CD8-positive, alpha-beta memory T cell (primary cell): ENCODE measurements around the gene PPEF1. TPM values are rescaled to one million over a fixed set of nuclear protein-coding genes. Genes with fewer than 3 reads are reported as not detected.

Experiments
- CTCF ChIA-PET: fragments of 350-600 bp; sonication (Branson Sonifier 250); formaldehyde crosslinking; loops from one replicate; lab custom pipeline; 2021; ENCODE audit warnings: antibody characterized with exemption; lab: Charles Lee
- POLR2A ChIA-PET: fragments of 350-600 bp; sonication (Branson Sonifier 250); formaldehyde crosslinking; loops from one replicate; lab custom pipeline; 2021; ENCODE audit warnings: antibody characterized with exemption; lab: Charles Lee
- DNase-seq, 5 donors: peaks; one replicate each; pipeline versions ENCODE4 v3.0.0 to v3.0.0-alpha.2; 2020 to 2022; ENCODE audit warnings: mixed read lengths in 1 of 5
- H3K27ac ChIP-seq: one replicate; pipeline ENCODE4 v1.7.0; 2013; ENCODE audit warnings: low read depth, mild to moderate bottlenecking, low read length, moderate library complexity
- H3K27me3 ChIP-seq: 2 replicates; pipeline ENCODE4 v1.7.0; 2013; ENCODE audit warnings: low read length, mild to moderate bottlenecking; ENCODE audit not compliant: insufficient read depth, poor library complexity, severe bottlenecking
- H3K36me3 ChIP-seq: 2 replicates; pipeline ENCODE4 v1.7.0; 2013; ENCODE audit warnings: mild to moderate bottlenecking, low read length, moderate library complexity; ENCODE audit not compliant: insufficient read depth
- H3K4me1 ChIP-seq: 2 replicates; pipeline ENCODE4 v1.7.0; 2013; ENCODE audit warnings: mild to moderate bottlenecking, low read length, moderate library complexity; ENCODE audit not compliant: insufficient read depth
- H3K4me3 ChIP-seq: 2 replicates; pipeline ENCODE4 v1.7.0; 2013; ENCODE audit warnings: mild to moderate bottlenecking, low read length
- H3K9me3 ChIP-seq: 2 replicates; pipeline ENCODE4 v1.7.0; 2013; ENCODE audit warnings: mild to moderate bottlenecking, low read length
- H3K27ac Mint-ChIP-seq, 8 donors: one replicate each; pipeline ENCODE4 v1.8.0; 2020 to 2021; ENCODE audit warnings: mixed read lengths in 8 of 8, mild to moderate bottlenecking in 6 of 8, inconsistent platforms in 3 of 8, moderate library complexity in 3 of 8
- H3K27me3 Mint-ChIP-seq, 2 donors: one replicate each; pipeline ENCODE4 v1.8.0; 2020 to 2021; ENCODE audit warnings: mixed read lengths in 2 of 2, mild to moderate bottlenecking in 1 of 2, moderate library complexity in 1 of 2
- H3K36me3 Mint-ChIP-seq, 3 donors: one replicate each; pipeline ENCODE4 v1.8.0; 2020 to 2021; ENCODE audit warnings: mixed read lengths in 3 of 3, inconsistent platforms in 1 of 3, mild to moderate bottlenecking in 1 of 3
- H3K4me1 Mint-ChIP-seq, 3 donors: one replicate each; pipeline ENCODE4 v1.8.0; 2020 to 2021; ENCODE audit warnings: mixed read lengths in 3 of 3, inconsistent platforms in 1 of 3, mild to moderate bottlenecking in 1 of 3
- H3K4me3 Mint-ChIP-seq, 7 donors: one replicate each; pipeline ENCODE4 v1.8.0; 2020 to 2021; ENCODE audit warnings: mixed read lengths in 7 of 7, mild to moderate bottlenecking in 6 of 7, moderate library complexity in 4 of 7, inconsistent platforms in 2 of 7
- H3K9me3 Mint-ChIP-seq, 5 donors: one replicate each; pipeline ENCODE4 v1.8.0; 2020 to 2022; ENCODE audit warnings: mixed read lengths in 5 of 5, mild to moderate bottlenecking in 3 of 5, moderate library complexity in 2 of 5, inconsistent platforms in 1 of 5
- polyA plus RNA-seq: library from polyadenylated mRNA; unstranded; fragments of 300-500 nt; fragmentation: Illumina TruSeq; gene quantifications from one replicate; pipeline ENCODE4 v1.2.3, GENCODE V29; 2021
- total RNA-seq, 2 experiments: library from RNA; stranded (reverse); gene quantifications; one replicate each; pipeline ENCODE4 v1.2.3, GENCODE V29; 2021

The PPEF1 gene
- total and polyA plus RNA-seq, 3 experiments from 2014 or later, result not detected

- peaks cover 7 to 12% (median 8%) of the 10 kb centered on the region in 3 donors for H3K4me1 Mint-ChIP-seq
- peaks cover 0 to 6% (median 0%) of the 10 kb centered on the region in 5 donors for H3K9me3 Mint-ChIP-seq
- peak overlapping the region; percentile 59 for H3K27ac ChIP-seq
- peak overlapping the region; percentile 80 to 93 (median 83) for H3K4me3 Mint-ChIP-seq
- peak overlapping the region; percentile 56 to 96 (median 83) for H3K27ac Mint-ChIP-seq
- no peaks in the 10 kb centered on the region for H3K4me1 ChIP-seq
- H3K27me3 ChIP-seq, result no peaks in the 10 kb centered on the region
- CTCF ChIA-PET, result no interaction called here
- peaks cover 0 to 2% (median 0%) of the 10 kb centered on the region in 3 donors for H3K36me3 Mint-ChIP-seq
- H3K4me3 ChIP-seq, result peak overlapping the region; percentile 60
- peaks cover 0 to 11% of the 10 kb centered on the region in 2 donors for H3K27me3 Mint-ChIP-seq
- H3K9me3 ChIP-seq, result no peaks in the 10 kb centered on the region
- DNase-seq, result peak; percentile 66 to 85 (median 84)
- POLR2A ChIA-PET, result no interaction called here
- H3K36me3 ChIP-seq, result no peaks in the 10 kb centered on the region
These were observed 32.4 kb upstream of the PPEF1 start for GRCh38 chrX:18674788-18675735.

GRCh38 chrX:18676050-18676449, 31.4 kb upstream of the PPEF1 start:
- H3K27ac ChIP-seq, result no peak overlapping the region
- peaks cover 7 to 12% (median 8%) of the 10 kb centered on the region in 3 donors for H3K4me1 Mint-ChIP-seq
- ChIA-PET POLR2A (no interaction called here), CTCF (no interaction called here)
- peak overlapping the region in 5 of 8 donors; percentile 4 to 96 (median 61) for H3K27ac Mint-ChIP-seq
- peaks cover 0 to 2% (median 0%) of the 10 kb centered on the region in 3 donors for H3K36me3 Mint-ChIP-seq
- no peak overlapping the region for H3K4me3 ChIP-seq
- peaks cover 0 to 6% (median 0%) of the 10 kb centered on the region in 5 donors for H3K9me3 Mint-ChIP-seq
- no peaks in the 10 kb centered on the region for H3K4me1 ChIP-seq
- H3K9me3 ChIP-seq, result no peaks in the 10 kb centered on the region
- H3K4me3 Mint-ChIP-seq, result peak overlapping the region in 6 of 7 donors; percentile 39 to 83 (median 64)
- H3K36me3 ChIP-seq, result no peaks in the 10 kb centered on the region
- H3K27me3 ChIP-seq, result no peaks in the 10 kb centered on the region
- H3K27me3 Mint-ChIP-seq, result peaks cover 0 to 11% of the 10 kb centered on the region in 2 donors
- DNase-seq, result no peak

GRCh38 chrX:18676470-18676869, 31.0 kb upstream of the PPEF1 start:
- Mint-ChIP-seq H3K9me3 (peaks cover 0 to 6% (median 0%) of the 10 kb centered on the region in 5 donors), H3K27ac (peak overlapping the region in 3 of 8 donors; percentile 38 to 96 (median 84)), H3K27me3 (peaks cover 0 to 11% of the 10 kb centered on the region in 2 donors), H3K4me1 (peaks cover 7 to 12% (median 8%) of the 10 kb centered on the region in 3 donors), H3K4me3 (peak overlapping the region in 4 of 7 donors; percentile 26 to 83 (median 54)), H3K36me3 (peaks cover 0 to 2% (median 0%) of the 10 kb centered on the region in 3 donors)
- H3K27me3 ChIP-seq, result no peaks in the 10 kb centered on the region
- H3K4me1 ChIP-seq, result no peaks in the 10 kb centered on the region
- no peaks in the 10 kb centered on the region for H3K9me3 ChIP-seq
- H3K27ac ChIP-seq, result no peak overlapping the region
- POLR2A ChIA-PET, result no interaction called here
- no peak overlapping the region for H3K4me3 ChIP-seq
- H3K36me3 ChIP-seq, result no peaks in the 10 kb centered on the region
- DNase-seq, result no peak
- CTCF ChIA-PET, result no interaction called here

- Histone ChIP-seq H3K4me3 (no peak overlapping the region), H3K9me3 (no peaks in the 10 kb centered on the region), H3K27me3 (no peaks in the 10 kb centered on the region), H3K4me1 (no peaks in the 10 kb centered on the region), H3K36me3 (no peaks in the 10 kb centered on the region), H3K27ac (no peak overlapping the region)
- Mint-ChIP-seq H3K9me3 (peaks cover 0 to 6% (median 0%) of the 10 kb centered on the region in 5 donors), H3K4me1 (peaks cover 7 to 12% (median 8%) of the 10 kb centered on the region in 3 donors), H3K4me3 (peak overlapping the region in 1 of 7 donors; percentile 62), H3K27me3 (peaks cover 0 to 11% of the 10 kb centered on the region in 2 donors), H3K36me3 (peaks cover 0 to 2% (median 0%) of the 10 kb centered on the region in 3 donors), H3K27ac (peak overlapping the region in 3 of 8 donors; percentile 3 to 96 (median 48))
- ChIA-PET POLR2A (interaction anchor here (0.7 kb wide), 1 partner anchor 1385 kb away, joined by 6 read pairs; no protein-coding TSS in a partner anchor), CTCF (no interaction called here)
- no peak for DNase-seq
These were observed 30.1 kb upstream of the PPEF1 start for GRCh38 chrX:18677161-18677869.

GRCh38 chrX:18681996-18682395, 25.4 kb upstream of the PPEF1 start:
- peaks cover 0 to 4% (median 0%) of the 10 kb centered on the region in 5 donors for H3K9me3 Mint-ChIP-seq
- no peaks in the 10 kb centered on the region for H3K36me3 Mint-ChIP-seq
- Histone ChIP-seq H3K27me3 (no peaks in the 10 kb centered on the region), H3K36me3 (no peaks in the 10 kb centered on the region), H3K27ac (no peak overlapping the region), H3K4me1 (no peaks in the 10 kb centered on the region), H3K9me3 (no peaks in the 10 kb centered on the region), H3K4me3 (no peak overlapping the region)
- CTCF ChIA-PET, result no interaction called here
- peaks cover 2 to 6% (median 3%) of the 10 kb centered on the region in 3 donors for H3K4me1 Mint-ChIP-seq
- POLR2A ChIA-PET, result no interaction called here
- DNase-seq, result no peak
- H3K27ac Mint-ChIP-seq, result no peak overlapping the region
- no peak overlapping the region for H3K4me3 Mint-ChIP-seq
- H3K27me3 Mint-ChIP-seq, result peaks cover 0 to 3% of the 10 kb centered on the region in 2 donors

GRCh38 chrX:18682979-18683387, 24.5 kb upstream of the PPEF1 start:
- DNase-seq, result no peak
- CTCF ChIA-PET, result no interaction called here
- POLR2A ChIA-PET, result no interaction called here

GRCh38 chrX:18687856-18688495, 19.5 kb upstream of the PPEF1 start:
- ChIA-PET POLR2A (no interaction called here), CTCF (no interaction called here)
- Mint-ChIP-seq H3K27ac (no peak overlapping the region), H3K36me3 (no peaks in the 10 kb centered on the region), H3K9me3 (no peaks in the 10 kb centered on the region), H3K4me1 (no peaks in the 10 kb centered on the region), H3K4me3 (no peak overlapping the region), H3K27me3 (peaks cover 0 to 5% of the 10 kb centered on the region in 2 donors)
- no peak for DNase-seq
- H3K36me3 ChIP-seq, result no peaks in the 10 kb centered on the region
- H3K27me3 ChIP-seq, result no peaks in the 10 kb centered on the region
- no peaks in the 10 kb centered on the region for H3K4me1 ChIP-seq
- no peak overlapping the region for H3K27ac ChIP-seq
- no peak overlapping the region for H3K4me3 ChIP-seq
- no peaks in the 10 kb centered on the region for H3K9me3 ChIP-seq

More at GRCh38 chrX:18682979-18683387, 24.5 kb upstream of the PPEF1 start:
- no peaks in the 10 kb centered on the region for H3K36me3 Mint-ChIP-seq
- Histone ChIP-seq H3K27me3 (no peaks in the 10 kb centered on the region), H3K36me3 (no peaks in the 10 kb centered on the region), H3K9me3 (no peaks in the 10 kb centered on the region), H3K4me1 (no peaks in the 10 kb centered on the region), H3K4me3 (no peak overlapping the region), H3K27ac (no peak overlapping the region)
- H3K4me1 Mint-ChIP-seq, result peaks cover 0 to 2% (median 2%) of the 10 kb centered on the region in 3 donors
- H3K27ac Mint-ChIP-seq, result no peak overlapping the region
- H3K9me3 Mint-ChIP-seq, result peaks cover 0 to 2% (median 0%) of the 10 kb centered on the region in 5 donors
- H3K4me3 Mint-ChIP-seq, result no peak overlapping the region
- H3K27me3 Mint-ChIP-seq, result peaks cover 0 to 4% of the 10 kb centered on the region in 2 donors
